ENCODE measurements around the gene TBX1. TPM values are rescaled to one million over a fixed set of nuclear protein-coding genes. Genes with fewer than 3 reads are reported as not detected.

The TBX1 gene
- total and polyA plus RNA-seq, 2 of the 13 experiments (the other 11 are each of a cell fraction or from before 2014, with no cell fraction given) = not detected

GRCh38 chr22:19800761-19801244, 40.2 kb downstream of the TBX1 start:
- in situ Hi-C loops (cut with HindIII; ENCODE audit: extremely low pct_ligation_motif_present, low pct_unique_long_range_greater_than_20kb) = no loop called here
- TF ChIP-seq CTCF (CRISPR knock-in tag; IDR thresholded peaks at IDR 0.05) (peak; percentile 62), ZNF879 (CRISPR knock-in tag; IDR thresholded peaks at IDR 0.05) (no peak), SAP130 (CRISPR knock-in tag; IDR thresholded peaks at IDR 0.05; ENCODE audit: low read depth) (0 out of 2 replicates have a peak, but pooled peaks have one; percentile 18), XRCC5 (optimal IDR thresholded peaks at IDR 0.05; ENCODE audit: low read length) (peak; percentile 39), RAD21 (CRISPR knock-in tag; IDR thresholded peaks at IDR 0.05) (peak; percentile 64), MEIS2 (CRISPR knock-in tag; IDR thresholded peaks at IDR 0.05) (no peak), STAG1 (CRISPR knock-in tag; IDR thresholded peaks at IDR 0.05) (peak; percentile 54), HNRNPL (IDR thresholded peaks at IDR 0.05; ENCODE audit: low read depth, low read length) (peak; percentile 9; the same call in 1 of the 2 replicates), AFF4 (CRISPR knock-in tag; IDR thresholded peaks at IDR 0.05) (no peak), ZNF597 (CRISPR knock-in tag; IDR thresholded peaks at IDR 0.05) (no peak), SMC3 (IDR thresholded peaks at IDR 0.05; ENCODE audit: low read length) (peak; percentile 46; the same call in 1 of the 2 replicates), RERE (CRISPR knock-in tag; IDR thresholded peaks at IDR 0.05; ENCODE audit: low read depth) (no peak), HOXD1 (CRISPR knock-in tag; IDR thresholded peaks at IDR 0.05) (no peak)

More at GRCh38 chr22:19800761-19801244, 40.2 kb downstream of the TBX1 start:
- Histone ChIP-seq H4K20me1 (ENCODE audit: insufficient read depth, low read length) (no peaks in the 10 kb centered on the region), H3K9ac (ENCODE audit: insufficient read depth, low read depth, low read length) (no peak overlapping the region), H3K4me2 (ENCODE audit: low read depth, low read length) (no peak overlapping the region), H3K36me3 (replicated peaks in 1 of 2; ENCODE audit: control insufficient read depth in 1 of 2, insufficient read depth in 2 of 2, low read length in 2 of 2) (no peaks in the 10 kb centered on the region), H3K9me3 (ENCODE audit: low read length) (no peaks in the 10 kb centered on the region), H3K4me1 (ENCODE audit: insufficient read depth, low read length) (no peaks in the 10 kb centered on the region), H3K4me3 (replicated peaks in 1 of 3; ENCODE audit: insufficient read depth in 1 of 3, low read depth in 2 of 3, low read length in 3 of 3) (no peak overlapping the region), H3K27me3 (ENCODE audit: control insufficient read depth in 1 of 2, insufficient read depth in 2 of 2, low read length in 2 of 2) (no peaks in the 10 kb centered on the region), H3K79me2 (ENCODE audit: insufficient read depth, low read length) (no peaks in the 10 kb centered on the region), H2AFZ (ENCODE audit: low read length) (no peak overlapping the region), H3K27ac (ENCODE audit: extremely low read length, insufficient read depth, low read length) (no peak overlapping the region)
- CTCF ChIA-PET (ENCODE audit: low intra/inter-chr PET ratio, low total read pairs) = interaction anchor here (1.7 to 2.1 kb wide), 2 partner anchors 70 to 110 kb away, joined by 7 to 12 read pairs; no protein-coding TSS in a partner anchor
- intact Hi-C loops (cut with micrococcal nuclease; ENCODE audit: unreplicated experiment) = loop anchor here (2.0 kb wide), 1 partner anchor 70 kb away; no protein-coding TSS in a partner anchor
- POLR2A ChIA-PET = no interaction called here
- BruUV-seq (replicated peaks) = no TSS peak
- DNase-seq (ENCODE audit: low spot score) (peak; percentile 34), ATAC-seq (peak; percentile 83), FAIRE-seq (no peak)
- WGBS (ENCODE audit: low lambda C conversion rate) = 60% methylated on average over 1 of the region's 13 CpGs
